Adipose tissue (tissue), 3 donors: ENCODE data around the gene TXNDC17. TPM values are rescaled to one million over a fixed set of nuclear protein-coding genes. Genes with fewer than 3 reads are reported as not detected.
"Not testable (repeated sequence)": the region's sequence is repeated elsewhere in the genome, so short reads cannot be mapped to it uniquely, and the experiment has no call there.

ENCODE experiments used
- H3K27ac ChIP-seq: one replicate; pipeline ENCODE4 v1.5.1; 2013; ENCODE audit warnings: low read depth, low read length
- WGBS, 3 donors: extraction: QIAGEN DNeasy Blood & Tissue Kit; methylation state at CpG; one replicate each; pipeline ENCODE4 v1.1.7; 2013; 5-methylcytosine and 5-hydroxymethylcytosine counted together
- polyA plus RNA-seq, 3 donors: library from polyadenylated mRNA; stranded (reverse); fragments of 200-250 nt; gene quantifications; one replicate each; pipeline ENCODE4 v1.2.3, GENCODE V29; 2013
- donor health status: healthy with polysubstance abuse.
- donor health status: Bipolar disorder and iron deficiency.
- donor health status: healthy.

TXNDC17 gene
- polyA plus RNA-seq, 3 donors, result 60.8 to 107 (median 103) TPM

- not testable (repeated sequence) for H3K27ac ChIP-seq
- WGBS, 3 donors, result 6 to 7% (median 6%) methylated on average over 38 to 54 of the region's 55 CpGs
Measured at GRCh38 chr17:6656797-6657632, 16.2 kb downstream of the TXNDC17 start.

- WGBS, 3 donors, result 68 to 79% (median 73%) methylated on average over 15 to 18 of the region's 18 CpGs
- no peak overlapping the region for H3K27ac ChIP-seq
Measured at GRCh38 chr17:6657633-6658287, 16.9 kb downstream of the TXNDC17 start.

- 94 to 97% (median 97%) methylated on average over 2 of the region's 5 CpGs for WGBS, 3 donors
Measured at GRCh38 chr17:6658411-6658810, 17.6 kb downstream of the TXNDC17 start.

GRCh38 chr17:6660101-6660500 is 19.2 kb downstream of the TXNDC17 start:
- WGBS, 3 donors, result 61 to 82% (median 63%) methylated on average over 9 of the region's 9 CpGs
- H3K27ac ChIP-seq, result no peak overlapping the region

More at GRCh38 chr17:6658411-6658810, 17.6 kb downstream of the TXNDC17 start:
- H3K27ac ChIP-seq, result not testable (repeated sequence)

- H3K27ac ChIP-seq, result no peak overlapping the region
- WGBS, 3 donors, result 21 to 60% (median 27%) methylated on average over 11 of the region's 11 CpGs
Measured at GRCh38 chr17:6660805-6661463, 20.1 kb downstream of the TXNDC17 start.

GRCh38 chr17:6661464-6661848 is 20.6 kb downstream of the TXNDC17 start:
- no peak overlapping the region for H3K27ac ChIP-seq
- WGBS, 3 donors, result 63 to 81% (median 74%) methylated on average over 2 of the region's 2 CpGs

- 89 to 93% (median 92%) methylated on average over 14 of the region's 14 CpGs for WGBS, 3 donors
Measured at GRCh38 chr17:6663200-6663599, 22.3 kb downstream of the TXNDC17 start.

GRCh38 chr17:6666077-6666521 is 25.2 kb downstream of the TXNDC17 start:
- H3K27ac ChIP-seq, result no peak overlapping the region
- WGBS, 3 donors, result 9 to 20% (median 15%) methylated on average over 9 of the region's 9 CpGs

More at GRCh38 chr17:6663200-6663599, 22.3 kb downstream of the TXNDC17 start:
- not testable (repeated sequence) for H3K27ac ChIP-seq

- H3K27ac ChIP-seq, result no peak overlapping the region
- 79 to 94% (median 92%) methylated on average over 6 of the region's 6 CpGs for WGBS, 3 donors
Measured at GRCh38 chr17:6666557-6666956, 25.7 kb downstream of the TXNDC17 start.

GRCh38 chr17:6667516-6667915 is 26.7 kb downstream of the TXNDC17 start:
- WGBS, 3 donors, result 36 to 70% (median 42%) methylated on average over 6 of the region's 6 CpGs
- H3K27ac ChIP-seq, result no peak overlapping the region

GRCh38 chr17:6668219-6668618 is 27.4 kb downstream of the TXNDC17 start:
- 85 to 90% (median 86%) methylated on average over 17 of the region's 17 CpGs for WGBS, 3 donors

GRCh38 chr17:6668727-6669425 is 28.0 kb downstream of the TXNDC17 start:
- WGBS, 3 donors, result 68 to 77% (median 72%) methylated on average over 14 of the region's 14 CpGs
- H3K27ac ChIP-seq, result no peak overlapping the region

More at GRCh38 chr17:6668219-6668618, 27.4 kb downstream of the TXNDC17 start:
- no peak overlapping the region for H3K27ac ChIP-seq

- 81 to 82% (median 81%) methylated on average over 10 of the region's 10 CpGs for WGBS, 3 donors
- no peak overlapping the region for H3K27ac ChIP-seq
Measured at GRCh38 chr17:6669479-6670212, 28.8 kb downstream of the TXNDC17 start.

- no peak overlapping the region for H3K27ac ChIP-seq
- WGBS, 3 donors, result 90 to 93% (median 91%) methylated on average over 8 of the region's 8 CpGs
Measured at GRCh38 chr17:6670571-6670970, 29.7 kb downstream of the TXNDC17 start.

GRCh38 chr17:6670999-6671398 is 30.1 kb downstream of the TXNDC17 start:
- WGBS, 3 donors, result 77 to 99% (median 86%) methylated on average over 6 of the region's 6 CpGs
- H3K27ac ChIP-seq, result no peak overlapping the region

GRCh38 chr17:6671431-6671830 is 30.6 kb downstream of the TXNDC17 start:
- no peak overlapping the region for H3K27ac ChIP-seq
- WGBS, 3 donors, result 84 to 87% (median 86%) methylated on average over 7 of the region's 7 CpGs

- no peak overlapping the region for H3K27ac ChIP-seq
- WGBS, 3 donors, result 92 to 95% (median 94%) methylated on average over 13 of the region's 13 CpGs
Measured at GRCh38 chr17:6674586-6674985, 33.7 kb downstream of the TXNDC17 start.
